ENCODE measurements around the gene AGBL4. TPM values are rescaled to one million over a fixed set of nuclear protein-coding genes. Genes with fewer than 3 reads are reported as not detected.

AGBL4 gene
- polyA plus RNA-seq, 1 donor (not counting 4 experiments of a cell fraction or from before 2014, with no cell fraction given): not detected

DNA sequence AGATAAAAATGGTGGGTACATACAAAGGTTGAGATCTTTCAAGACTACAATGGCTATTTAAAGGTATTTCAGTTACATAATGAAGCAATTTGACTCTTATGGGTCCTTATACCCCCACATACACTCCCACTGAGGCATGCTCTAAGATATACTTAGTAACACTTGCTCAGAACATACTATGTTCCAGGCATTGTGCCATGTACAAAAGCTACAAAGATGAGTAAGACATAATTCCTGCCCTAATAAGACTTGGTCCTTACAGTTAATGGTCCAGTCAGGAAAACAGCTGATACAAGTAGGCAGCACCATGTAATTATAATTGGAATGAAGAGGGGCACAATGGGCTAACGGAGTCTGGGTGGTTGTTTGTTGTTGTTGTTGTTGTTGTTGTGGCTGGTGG, 1080.4 kb downstream of the AGBL4 start:
- no peaks in the 10 kb centered on the region for H3K79me2 ChIP-seq (ENCODE audit: control insufficient read depth, insufficient read depth, low read length)
- H3K27me3 ChIP-seq (ENCODE audit: control insufficient read depth, extremely low read depth, insufficient read depth, low read length): no peaks in the 10 kb centered on the region
- H3K36me3 ChIP-seq (ENCODE audit: control insufficient read depth in 2 of 2, extremely low read depth in 1 of 2, insufficient read depth in 2 of 2, low read length in 2 of 2): no peaks in the 10 kb centered on the region
- H3K9me1 ChIP-seq (ENCODE audit: control insufficient read depth, extremely low read depth, insufficient read depth, low read length): no peaks in the 10 kb centered on the region
- no peaks in the 10 kb centered on the region for H3K4me1 ChIP-seq (ENCODE audit: control insufficient read depth, extremely low read depth, insufficient read depth, low read length)
- no peak for DNase-seq (ENCODE audit: low read depth, low spot score)
- no peak overlapping the region for H3K4me2 ChIP-seq (ENCODE audit: control insufficient read depth, extremely low read depth, insufficient read depth, low read depth, low read length)
- H3K4me3 ChIP-seq (ENCODE audit: control insufficient read depth in 2 of 3, extremely low read depth in 1 of 3, insufficient read depth in 2 of 3, low read depth in 1 of 3, low read length in 3 of 3): no peak overlapping the region
- H3K9me3 ChIP-seq (ENCODE audit: control insufficient read depth, low read depth, low read length): no peaks in the 10 kb centered on the region
- H3K27ac ChIP-seq (ENCODE audit: control insufficient read depth, insufficient read depth, low read length): no peak overlapping the region
- no peak overlapping the region for H3K9ac ChIP-seq (ENCODE audit: control insufficient read depth, extremely low read depth, insufficient read depth, low read length)
- dilution Hi-C loops (cut with MboI; ENCODE audit: extremely low pct_ligation_motif_present, low sequenced_read_pairs): no loop called here
- no peak overlapping the region for H2AFZ ChIP-seq (ENCODE audit: control insufficient read depth, low read length)
- no peak for FAIRE-seq
- no peak for TF ChIP-seq EZH2 (IDR thresholded peaks at IDR 0.05; ENCODE audit: low read length)
- TF ChIP-seq, protein P1, sequence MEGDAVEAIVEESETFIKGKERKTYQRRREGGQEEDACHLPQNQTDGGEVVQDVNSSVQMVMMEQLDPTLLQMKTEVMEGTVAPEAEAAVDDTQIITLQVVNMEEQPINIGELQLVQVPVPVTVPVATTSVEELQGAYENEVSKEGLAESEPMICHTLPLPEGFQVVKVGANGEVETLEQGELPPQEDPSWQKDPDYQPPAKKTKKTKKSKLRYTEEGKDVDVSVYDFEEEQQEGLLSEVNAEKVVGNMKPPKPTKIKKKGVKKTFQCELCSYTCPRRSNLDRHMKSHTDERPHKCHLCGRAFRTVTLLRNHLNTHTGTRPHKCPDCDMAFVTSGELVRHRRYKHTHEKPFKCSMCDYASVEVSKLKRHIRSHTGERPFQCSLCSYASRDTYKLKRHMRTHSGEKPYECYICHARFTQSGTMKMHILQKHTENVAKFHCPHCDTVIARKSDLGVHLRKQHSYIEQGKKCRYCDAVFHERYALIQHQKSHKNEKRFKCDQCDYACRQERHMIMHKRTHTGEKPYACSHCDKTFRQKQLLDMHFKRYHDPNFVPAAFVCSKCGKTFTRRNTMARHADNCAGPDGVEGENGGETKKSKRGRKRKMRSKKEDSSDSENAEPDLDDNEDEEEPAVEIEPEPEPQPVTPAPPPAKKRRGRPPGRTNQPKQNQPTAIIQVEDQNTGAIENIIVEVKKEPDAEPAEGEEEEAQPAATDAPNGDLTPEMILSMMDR (optimal IDR thresholded peaks at IDR 0.05 in 1 of 3, IDR thresholded peaks at IDR 0.05 in 1 of 3, conservative IDR thresholded peaks at IDR 0.05 in 1 of 3; ENCODE audit: extremely low read depth in 1 of 3, insufficient read depth in 2 of 3, low read length in 3 of 3): no peak
- H4K20me1 ChIP-seq (ENCODE audit: control insufficient read depth, extremely low read depth, insufficient read depth, low read length): no peaks in the 10 kb centered on the region

DNA sequence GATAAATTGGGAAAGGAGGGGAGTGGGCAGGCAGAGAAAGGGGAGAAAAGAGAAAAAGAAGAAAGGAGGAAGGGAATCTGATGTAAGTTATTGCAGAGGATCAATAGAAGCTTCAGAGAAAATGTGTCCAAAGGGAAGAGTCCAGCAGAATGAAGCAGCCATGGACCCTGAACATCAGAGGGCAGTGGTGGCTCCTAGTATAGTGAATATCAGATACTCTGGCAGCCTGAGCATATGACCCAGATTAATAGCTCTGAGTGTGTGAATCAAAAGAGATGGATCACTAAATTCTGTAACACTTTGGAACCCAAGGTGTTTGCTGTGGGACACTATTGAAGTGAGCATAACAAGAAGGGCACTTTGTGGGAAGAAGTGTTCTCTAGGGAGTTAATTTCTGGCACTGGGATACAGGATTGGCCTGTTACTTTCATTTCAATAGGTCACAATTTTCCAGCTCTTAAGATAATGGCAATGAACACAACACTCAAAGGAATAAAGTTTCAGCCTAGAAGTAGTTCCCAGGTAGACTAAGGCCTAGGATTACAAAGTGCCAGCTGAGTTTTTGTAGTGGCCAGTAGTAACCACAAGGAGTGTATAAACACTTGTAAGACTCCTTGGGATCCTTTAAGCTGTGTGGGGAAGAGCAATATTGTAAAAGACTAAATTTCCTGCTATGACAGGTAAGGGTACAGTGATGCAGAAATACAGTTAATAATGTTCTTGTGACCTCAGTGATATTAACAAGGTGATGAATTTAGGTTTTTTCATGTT, 1082.6 kb downstream of the AGBL4 start:
- H3K79me2 ChIP-seq (ENCODE audit: control insufficient read depth, insufficient read depth, low read length): no peaks in the 10 kb centered on the region
- TF ChIP-seq EZH2 (IDR thresholded peaks at IDR 0.05; ENCODE audit: low read length): no peak
- TF ChIP-seq, protein P1 (optimal IDR thresholded peaks at IDR 0.05 in 1 of 3, IDR thresholded peaks at IDR 0.05 in 1 of 3, conservative IDR thresholded peaks at IDR 0.05 in 1 of 3; ENCODE audit: extremely low read depth in 1 of 3, insufficient read depth in 2 of 3, low read length in 3 of 3): no peak
- no peaks in the 10 kb centered on the region for H3K4me1 ChIP-seq (ENCODE audit: control insufficient read depth, extremely low read depth, insufficient read depth, low read length)
- H3K27ac ChIP-seq (ENCODE audit: control insufficient read depth, insufficient read depth, low read length): no peak overlapping the region
- dilution Hi-C loops (cut with MboI; ENCODE audit: extremely low pct_ligation_motif_present, low sequenced_read_pairs): no loop called here
- no peak overlapping the region for H3K4me3 ChIP-seq (ENCODE audit: control insufficient read depth in 2 of 3, extremely low read depth in 1 of 3, insufficient read depth in 2 of 3, low read depth in 1 of 3, low read length in 3 of 3)
- no peaks in the 10 kb centered on the region for H3K9me1 ChIP-seq (ENCODE audit: control insufficient read depth, extremely low read depth, insufficient read depth, low read length)
- DNase-seq (ENCODE audit: low read depth, low spot score) (no peak), FAIRE-seq (no peak)
- no peaks in the 10 kb centered on the region for H4K20me1 ChIP-seq (ENCODE audit: control insufficient read depth, extremely low read depth, insufficient read depth, low read length)
- H3K36me3 ChIP-seq (ENCODE audit: control insufficient read depth in 2 of 2, extremely low read depth in 1 of 2, insufficient read depth in 2 of 2, low read length in 2 of 2): no peaks in the 10 kb centered on the region
- H2AFZ ChIP-seq (ENCODE audit: control insufficient read depth, low read length): no peak overlapping the region
- no peaks in the 10 kb centered on the region for H3K9me3 ChIP-seq (ENCODE audit: control insufficient read depth, low read depth, low read length)
- H3K27me3 ChIP-seq (ENCODE audit: control insufficient read depth, extremely low read depth, insufficient read depth, low read length): no peaks in the 10 kb centered on the region
- H3K4me2 ChIP-seq (ENCODE audit: control insufficient read depth, extremely low read depth, insufficient read depth, low read depth, low read length): no peak overlapping the region
- no peak overlapping the region for H3K9ac ChIP-seq (ENCODE audit: control insufficient read depth, extremely low read depth, insufficient read depth, low read length)

Data from keratinocyte (primary cell).